ENCODE results near the gene MAPK8IP3.

- TF ChIP-seq CTCF (conservative IDR thresholded peaks at IDR 0.05; ENCODE audit: low read length) (no peak), EZH2phosphoT487 (IDR thresholded peaks at IDR 0.05; ENCODE audit: borderline replicate concordance) (no peak)
Measured at GRCh38 chr16:1745900-1746692, 40.1 kb downstream of the MAPK8IP3 start.

Data from Loucy (cell line).